ENCODE data around the gene PRSS1.
"Not testable (repeated sequence)": the region's sequence is repeated elsewhere in the genome, so short reads cannot be mapped to it uniquely, and the experiment has no call there.

Gene PRSS1

GRCh38 chr7:142746264-142746663 lies 3.0 kb upstream of the PRSS1 start:
- DNase-seq (ENCODE audit: low spot score) = no peak

- DNase-seq (ENCODE audit: low spot score) = not testable (repeated sequence)
These were observed 862 bp upstream of the PRSS1 start for GRCh38 chr7:142748410-142748809.

- DNase-seq (ENCODE audit: low spot score) = no peak
These were observed 1.2 kb downstream of the PRSS1 start for GRCh38 chr7:142750321-142750938.

- DNase-seq (ENCODE audit: low spot score) = not testable (repeated sequence)
These were observed 2.4 kb downstream of the PRSS1 start for GRCh38 chr7:142751526-142752175.

GRCh38 chr7:142752376-142753225 lies 3.3 kb downstream of the PRSS1 start:
- DNase-seq (ENCODE audit: low spot score) = no peak

DNA sequence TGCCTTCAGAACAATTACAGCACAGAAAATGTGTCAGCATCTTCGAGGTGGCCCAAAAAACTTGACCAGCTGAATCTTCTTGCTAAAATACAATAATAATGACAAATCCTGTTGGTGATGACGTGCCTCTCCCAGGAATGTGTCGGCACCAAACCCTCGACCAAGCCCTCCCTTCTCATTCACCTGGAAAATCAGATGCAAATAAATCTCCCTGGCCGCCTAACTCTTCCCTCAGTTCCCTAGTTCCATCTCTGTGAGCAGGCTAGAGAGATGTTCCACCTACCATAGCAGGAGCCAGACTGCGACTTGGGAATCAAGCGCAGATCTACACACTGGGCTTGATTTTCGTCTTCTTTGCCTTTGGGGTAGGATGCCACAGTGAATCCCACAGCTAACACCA lies 4.1 kb downstream of the PRSS1 start:
- DNase-seq (ENCODE audit: low spot score) = no peak

DNA sequence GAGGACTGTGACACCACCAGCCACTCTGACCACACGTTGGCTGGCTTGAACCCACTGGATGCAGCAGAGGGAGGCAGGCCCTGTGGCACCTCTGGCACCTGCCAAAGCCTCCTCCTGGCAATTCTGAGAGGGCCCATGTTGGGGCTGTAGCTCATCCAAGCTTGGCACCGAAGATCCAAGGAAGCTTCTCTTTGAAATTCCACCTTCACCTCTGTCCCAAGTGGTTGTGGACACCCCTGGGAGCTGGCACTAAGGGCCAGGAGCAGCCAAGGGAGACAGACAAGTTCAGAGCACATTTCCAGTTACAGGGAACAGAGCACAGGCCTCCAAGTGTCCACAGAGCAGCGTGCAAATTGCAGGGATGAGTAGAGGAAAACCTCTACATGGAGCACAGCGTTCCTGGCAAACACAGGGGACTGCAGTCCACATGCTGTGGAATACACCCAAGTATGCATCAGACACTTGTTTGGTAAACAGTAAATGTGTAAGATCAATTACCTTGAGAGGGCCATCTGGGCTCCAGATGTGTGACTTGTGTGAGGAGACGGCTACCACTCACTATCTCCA lies 4.7 kb downstream of the PRSS1 start:
- DNase-seq (ENCODE audit: low spot score) = not testable (repeated sequence)

DNA sequence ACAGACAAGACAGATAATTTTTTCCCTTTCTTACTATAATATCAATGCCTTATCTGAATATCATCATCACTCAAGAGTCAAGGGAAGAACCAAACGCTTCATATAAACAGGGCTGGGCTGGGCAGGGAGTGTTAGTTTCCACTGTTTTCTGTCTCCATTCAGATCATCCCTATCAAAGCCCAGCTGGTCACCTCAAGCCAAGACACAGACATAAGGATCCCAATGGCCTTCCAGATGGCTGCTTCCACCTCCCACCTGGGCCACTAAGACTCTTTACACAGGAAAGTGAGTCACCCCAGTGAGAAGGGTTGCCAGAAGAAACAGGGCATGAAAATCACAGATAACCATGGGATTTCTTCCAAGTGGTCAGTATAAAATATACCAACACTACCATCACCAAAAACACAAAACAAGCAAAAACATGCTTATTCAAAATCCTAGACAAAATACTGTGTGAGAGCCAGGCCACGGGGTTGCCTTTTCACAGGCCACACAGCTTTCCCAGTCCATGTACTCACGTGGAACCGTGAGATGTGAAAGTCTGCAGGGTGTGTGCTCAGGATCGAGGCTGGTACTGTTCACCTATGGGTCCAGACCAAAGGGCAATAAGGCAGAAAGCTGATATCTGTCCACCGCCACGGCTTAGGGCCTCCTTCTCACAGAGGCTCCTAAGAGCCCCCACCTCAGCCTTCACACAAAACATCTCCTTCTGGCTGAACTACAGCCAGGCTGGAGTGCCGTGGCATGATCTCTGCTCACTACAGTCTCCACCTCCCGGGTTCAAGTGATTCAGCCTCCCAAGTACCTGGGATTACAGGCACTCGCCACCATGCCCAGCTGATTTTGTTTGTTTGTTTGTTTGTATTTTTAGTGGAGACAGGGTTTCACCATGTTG lies 5.7 kb downstream of the PRSS1 start:
- no peak for DNase-seq (ENCODE audit: low spot score)

DNA sequence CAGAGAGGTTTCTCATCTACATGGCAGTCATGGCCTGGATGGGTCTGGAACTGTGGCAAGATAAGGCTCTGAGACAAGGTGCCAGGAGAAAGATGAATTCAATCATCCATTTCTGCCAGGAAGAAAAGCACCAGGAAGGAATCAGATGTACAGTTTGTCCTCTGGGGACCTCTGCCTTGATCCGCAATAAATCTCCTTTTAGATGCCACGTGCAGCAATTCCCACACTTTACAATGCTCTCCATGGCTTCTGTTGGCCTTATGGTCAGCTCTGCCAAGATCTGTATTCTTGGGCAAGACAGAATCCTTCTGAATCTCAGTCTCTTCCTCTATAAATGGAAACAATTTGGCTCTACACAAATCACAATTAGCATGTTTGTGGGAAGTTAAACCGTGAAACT lies 9.0 kb downstream of the PRSS1 start:
- DNase-seq (ENCODE audit: low spot score) = not testable (repeated sequence)

DNA sequence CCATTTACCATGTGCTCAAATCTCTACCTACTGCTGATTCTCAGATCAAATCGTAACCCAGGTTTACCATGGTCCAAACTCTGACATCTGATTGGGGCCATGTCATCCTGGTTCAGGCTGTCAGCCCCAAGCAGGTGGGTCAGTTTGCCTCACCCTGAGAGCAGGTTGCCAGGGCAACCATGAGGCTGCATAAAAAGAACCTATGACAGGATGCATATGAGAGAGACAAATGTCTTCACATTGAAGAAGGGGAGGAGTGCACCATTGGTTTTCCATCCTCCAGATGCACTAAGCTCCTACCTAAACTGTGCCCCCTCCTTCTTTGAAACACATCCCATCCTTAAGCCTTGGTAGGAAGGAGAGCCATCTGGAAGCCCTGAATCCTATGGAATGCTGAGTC lies 10.2 kb downstream of the PRSS1 start:
- no peak for DNase-seq (ENCODE audit: low spot score)

DNA sequence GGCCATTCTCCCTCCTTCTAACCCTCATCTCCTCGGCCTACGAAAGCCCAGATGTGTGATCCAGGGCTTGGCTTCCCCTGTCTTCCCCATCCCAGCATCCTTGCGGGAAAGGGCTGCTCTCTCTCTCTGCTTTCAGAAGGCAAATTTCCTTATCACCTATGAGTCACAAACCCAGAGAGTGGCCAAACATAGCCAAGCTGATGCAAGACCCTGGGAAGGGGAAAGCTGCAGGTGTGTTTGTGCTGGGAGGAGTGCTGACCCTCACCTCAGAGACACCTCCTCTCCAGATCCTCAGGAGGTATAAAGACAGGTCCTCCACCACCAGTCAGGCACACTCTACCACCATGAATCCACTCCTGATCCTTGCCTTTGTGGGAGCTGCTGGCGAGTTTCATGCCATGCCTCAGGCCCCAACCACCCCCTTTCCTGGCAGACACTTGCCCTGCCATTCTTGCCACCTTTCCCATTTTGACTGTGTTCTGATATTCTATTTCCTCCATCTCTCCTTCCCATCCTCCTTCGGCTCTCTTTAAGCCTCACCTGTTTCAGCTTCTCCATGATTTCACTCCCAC lies 10.9 kb downstream of the PRSS1 start:
- DNase-seq (ENCODE audit: low spot score) = no peak

DNA sequence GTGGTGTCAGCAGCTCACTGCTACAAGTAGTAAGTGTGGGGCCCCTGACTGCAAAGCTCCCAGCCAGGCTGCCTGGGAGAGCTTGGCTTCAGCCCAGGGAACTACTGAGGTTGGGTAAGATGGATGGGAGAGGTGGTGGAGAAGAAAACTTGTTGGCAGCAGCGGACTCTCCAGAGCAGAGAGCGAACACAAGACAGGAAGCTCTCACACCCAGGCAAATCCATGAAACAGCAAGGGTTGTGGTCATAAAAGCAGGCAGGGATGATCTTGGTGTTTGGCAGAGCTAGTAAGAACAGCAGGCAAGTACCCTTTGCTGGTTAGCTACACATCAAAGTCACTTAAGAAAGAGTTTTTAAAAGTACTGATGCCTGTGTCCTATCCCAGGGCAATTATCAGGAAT lies 12.3 kb downstream of the PRSS1 start:
- DNase-seq (ENCODE audit: low spot score) = not testable (repeated sequence)

GRCh38 chr7:142762104-142762503 lies 12.8 kb downstream of the PRSS1 start:
- DNase-seq (ENCODE audit: low spot score) = no peak

- DNase-seq (ENCODE audit: low spot score) = no peak
These were observed 18.2 kb downstream of the PRSS1 start for GRCh38 chr7:142767451-142767850.

DNA sequence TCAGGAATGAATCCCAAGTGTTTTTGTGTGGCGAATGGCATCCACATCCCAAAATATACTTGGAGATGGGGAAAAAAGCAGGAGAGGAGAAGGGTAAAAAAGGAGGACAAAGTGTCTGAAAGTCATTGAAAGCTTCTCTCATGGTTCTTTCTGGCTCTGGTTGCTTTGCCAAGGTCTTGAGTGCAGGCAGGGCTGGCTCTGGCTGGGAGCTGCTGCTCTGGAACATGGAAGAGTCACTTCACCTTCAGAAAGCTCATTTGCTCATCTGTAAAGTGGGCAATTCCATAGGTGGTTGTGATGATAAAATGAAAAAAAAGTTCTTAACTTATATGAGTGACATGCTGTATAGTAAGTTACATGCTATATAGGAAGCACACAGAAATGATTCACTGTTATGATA lies 18.6 kb downstream of the PRSS1 start:
- DNase-seq (ENCODE audit: low spot score) = no peak

GRCh38 chr7:142768885-142769284 lies 19.6 kb downstream of the PRSS1 start:
- not testable (repeated sequence) for DNase-seq (ENCODE audit: low spot score)

DNA sequence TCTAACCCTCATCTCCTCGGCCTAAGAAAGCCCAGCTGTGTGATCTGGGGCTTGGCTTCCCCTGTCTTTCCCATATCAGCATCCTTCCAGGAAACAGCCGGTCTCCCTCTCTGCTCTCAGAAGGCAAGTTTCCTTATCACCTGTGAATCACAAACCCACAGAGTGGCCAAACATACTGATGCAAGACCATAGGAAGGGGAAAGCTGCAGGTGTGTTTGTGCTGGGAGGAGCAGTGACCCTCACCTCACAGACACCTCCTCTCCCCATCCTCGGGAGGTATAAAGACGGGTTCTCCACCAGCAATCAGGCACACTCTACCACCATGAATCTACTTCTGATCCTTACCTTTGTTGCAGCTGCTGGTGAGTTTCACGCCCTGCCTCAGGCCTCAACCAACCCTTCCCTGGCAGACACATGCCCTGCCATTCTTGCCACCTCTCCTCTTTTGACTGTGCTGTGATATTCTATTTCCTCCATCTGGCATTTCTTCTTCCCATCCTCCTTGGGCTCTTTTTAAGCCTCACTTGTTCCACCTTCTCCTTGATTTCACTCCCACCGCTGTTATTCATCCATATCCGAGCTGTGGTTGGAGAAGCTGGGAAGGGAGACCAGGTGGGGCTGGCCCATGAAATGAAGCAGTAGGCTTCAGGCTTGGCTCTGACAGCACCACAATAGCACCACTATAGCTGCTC lies 21.5 kb downstream of the PRSS1 start, which contains the start of gene PRSS2:
PRSS2 (plus strand) TSS at position 310 of the 692 bp plus-strand sequence; CDS start at position 323, 13 bp downstream.
- no peak for DNase-seq (ENCODE audit: low spot score)

GRCh38 chr7:142771353-142771723 lies 22.1 kb downstream of the PRSS1 start:
- DNase-seq (ENCODE audit: low spot score) = no peak

DNA sequence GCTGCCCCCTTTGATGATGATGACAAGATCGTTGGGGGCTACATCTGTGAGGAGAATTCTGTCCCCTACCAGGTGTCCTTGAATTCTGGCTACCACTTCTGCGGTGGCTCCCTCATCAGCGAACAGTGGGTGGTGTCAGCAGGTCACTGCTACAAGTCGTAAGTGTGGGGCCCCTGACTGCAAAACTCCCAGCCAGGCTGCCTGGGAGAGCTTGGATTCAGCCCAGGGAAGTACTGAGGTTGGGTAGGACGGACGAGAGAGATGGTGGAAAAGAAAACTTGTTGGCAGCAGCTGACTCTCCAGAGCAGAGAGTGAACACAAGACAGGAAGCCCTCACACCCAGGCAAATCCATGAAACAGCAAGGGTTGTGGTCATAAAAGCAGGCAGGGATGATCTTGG lies 22.8 kb downstream of the PRSS1 start:
- no peak for DNase-seq (ENCODE audit: low spot score)

GRCh38 chr7:142772673-142773072 lies 23.4 kb downstream of the PRSS1 start:
- no peak for DNase-seq (ENCODE audit: low spot score)

DNA sequence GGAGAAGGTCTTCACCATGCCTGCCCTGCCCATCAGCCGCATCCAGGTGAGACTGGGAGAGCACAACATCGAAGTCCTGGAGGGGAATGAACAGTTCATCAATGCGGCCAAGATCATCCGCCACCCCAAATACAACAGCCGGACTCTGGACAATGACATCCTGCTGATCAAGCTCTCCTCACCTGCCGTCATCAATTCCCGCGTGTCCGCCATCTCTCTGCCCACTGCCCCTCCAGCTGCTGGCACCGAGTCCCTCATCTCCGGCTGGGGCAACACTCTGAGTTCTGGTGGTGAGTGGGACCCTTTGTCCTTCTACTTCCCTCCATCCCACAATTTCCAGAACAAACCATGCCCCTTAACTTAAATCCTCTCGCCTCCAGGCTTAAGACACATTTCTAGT lies 24.0 kb downstream of the PRSS1 start:
- no peak for DNase-seq (ENCODE audit: low spot score)
